ENCODE measurements around the gene CEP135. TPM values are rescaled to one million over a fixed set of nuclear protein-coding genes. Genes with fewer than 3 reads are reported as not detected.

CEP135 gene
- total and polyA plus RNA-seq, 4 donors: 1.1 to 13.5 (median 7.2) TPM

DNA sequence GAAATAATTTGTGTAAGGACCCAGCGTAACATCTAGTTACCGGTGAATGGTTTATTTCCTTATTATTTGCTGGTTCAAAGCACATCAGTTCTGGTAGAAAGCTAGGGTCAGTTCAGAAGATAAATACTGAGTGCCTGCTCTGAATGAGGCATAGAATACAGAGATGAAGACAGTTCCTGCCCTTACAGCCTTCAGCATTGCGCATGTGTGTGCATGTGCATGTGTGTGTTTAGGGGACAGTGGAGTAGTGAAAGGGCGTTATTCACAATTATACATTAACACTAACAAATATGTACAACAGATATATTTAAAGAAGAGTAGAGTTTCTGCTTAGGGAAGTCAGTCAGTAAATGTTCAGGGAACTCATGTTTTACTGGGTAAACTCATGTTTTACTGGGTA lies 29.1 kb downstream of the CEP135 start:
- ATAC-seq (ENCODE audit: low FRiP score) (no peak), DNase-seq (no peak)
- Histone ChIP-seq H3K27me3 (ENCODE audit: control insufficient read depth in 1 of 2, insufficient read depth in 2 of 2, low read length in 1 of 2) (no peaks in the 10 kb centered on the region), H3K27ac (ENCODE audit: low read depth in 1 of 2, low read length in 2 of 2) (no peak overlapping the region), H3K4me3 (ENCODE audit: low read length in 2 of 2) (no peak overlapping the region), H3K9me3 (ENCODE audit: control insufficient read depth, low read length) (no peaks in the 10 kb centered on the region), H3K36me3 (ENCODE audit: control insufficient read depth in 1 of 2, insufficient read depth in 2 of 2, low read length in 1 of 2) (peaks cover 0 to 10% of the 10 kb centered on the region in 2 donors), H3K4me1 (ENCODE audit: control insufficient read depth in 1 of 2, insufficient read depth in 2 of 2, low read length in 2 of 2) (no peaks in the 10 kb centered on the region)
- intact Hi-C loops (cut with DNase I): no loop called here
- 97 to 98% methylated on average over 4 of the region's 4 CpGs for WGBS, 2 donors

DNA sequence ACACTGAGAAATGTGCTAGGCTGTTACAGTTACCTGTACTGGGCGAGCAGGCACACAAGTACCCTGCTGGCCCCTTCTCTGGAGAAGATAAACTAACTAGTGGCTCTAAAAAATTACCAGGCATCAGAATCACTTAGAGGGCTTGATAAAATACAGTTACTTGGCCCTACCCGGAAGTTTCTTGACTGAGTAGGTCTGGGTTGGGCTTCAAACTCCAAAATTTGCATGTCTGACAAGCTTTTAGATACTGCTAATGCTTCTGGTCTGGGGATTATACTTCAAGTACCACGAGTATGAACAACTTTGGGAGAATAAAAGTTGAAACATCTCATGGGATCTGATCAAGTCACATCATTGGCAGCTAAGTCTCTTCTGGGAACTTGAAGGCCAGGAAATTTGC lies 30.8 kb downstream of the CEP135 start:
- Histone ChIP-seq H3K4me1 (ENCODE audit: control insufficient read depth in 1 of 2, insufficient read depth in 2 of 2, low read length in 2 of 2) (no peaks in the 10 kb centered on the region), H3K27ac (ENCODE audit: low read depth in 1 of 2, low read length in 2 of 2) (no peak overlapping the region), H3K9me3 (ENCODE audit: control insufficient read depth, low read length) (no peaks in the 10 kb centered on the region), H3K4me3 (ENCODE audit: low read length in 2 of 2) (no peak overlapping the region), H3K27me3 (ENCODE audit: control insufficient read depth in 1 of 2, insufficient read depth in 2 of 2, low read length in 1 of 2) (no peaks in the 10 kb centered on the region), H3K36me3 (ENCODE audit: control insufficient read depth in 1 of 2, insufficient read depth in 2 of 2, low read length in 1 of 2) (peaks cover 0 to 6% of the 10 kb centered on the region in 2 donors)
- no peak for ATAC-seq (ENCODE audit: low FRiP score)
- WGBS, 2 donors: 79% methylated on average over 3 of the region's 3 CpGs
- DNase-seq: no peak
- intact Hi-C loops (cut with DNase I): no loop called here

DNA sequence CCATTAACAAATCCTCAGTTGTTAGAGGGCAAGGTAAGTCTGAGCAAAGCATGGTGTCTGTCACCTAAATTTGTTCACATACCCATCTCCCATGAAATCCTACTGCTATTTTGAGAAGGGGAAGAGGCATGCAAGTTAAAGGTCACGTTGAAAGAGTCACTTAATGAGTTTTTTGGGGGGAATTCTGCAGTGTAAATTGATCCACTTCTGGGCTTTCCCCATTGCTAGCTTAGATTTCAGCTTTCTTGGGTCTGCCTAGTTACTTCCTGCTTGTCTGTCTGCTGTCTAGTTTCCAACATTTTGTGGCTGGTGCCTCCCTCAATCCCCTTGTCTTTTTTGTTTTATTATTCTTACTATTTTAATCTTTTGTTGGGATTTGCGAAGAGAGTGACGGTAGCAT lies 32.0 kb downstream of the CEP135 start:
- intact Hi-C loops (cut with DNase I): no loop called here
- DNase-seq: no peak
- Histone ChIP-seq H3K27ac (ENCODE audit: low read depth in 1 of 2, low read length in 2 of 2) (no peak overlapping the region), H3K4me1 (ENCODE audit: control insufficient read depth in 1 of 2, insufficient read depth in 2 of 2, low read length in 2 of 2) (no peaks in the 10 kb centered on the region), H3K9me3 (ENCODE audit: control insufficient read depth, low read length) (no peaks in the 10 kb centered on the region), H3K4me3 (ENCODE audit: low read length in 2 of 2) (no peak overlapping the region), H3K36me3 (ENCODE audit: control insufficient read depth in 1 of 2, insufficient read depth in 2 of 2, low read length in 1 of 2) (peaks cover 0 to 6% of the 10 kb centered on the region in 2 donors), H3K27me3 (ENCODE audit: control insufficient read depth in 1 of 2, insufficient read depth in 2 of 2, low read length in 1 of 2) (no peaks in the 10 kb centered on the region)
- 60 to 66% methylated on average over 3 of the region's 3 CpGs for WGBS, 2 donors
- no peak for ATAC-seq (ENCODE audit: low FRiP score)

DNA sequence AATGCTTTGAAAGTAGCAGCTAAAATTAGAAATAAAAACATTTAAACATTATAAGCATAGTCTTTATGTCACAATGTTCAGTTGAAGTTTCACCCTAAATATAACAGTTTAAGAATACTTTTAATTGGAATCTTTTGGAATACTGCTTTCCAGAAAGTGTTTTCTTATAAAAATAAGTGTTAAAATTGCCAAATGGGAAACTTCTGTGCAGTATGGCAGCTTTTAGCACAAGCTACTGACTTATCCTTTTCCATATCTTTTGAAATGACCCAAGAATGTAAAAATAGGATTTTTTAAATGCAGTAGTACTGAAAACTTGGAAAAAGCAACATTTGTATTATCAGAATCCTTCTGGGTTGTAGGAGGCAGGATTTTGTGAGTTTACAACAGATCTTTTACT lies 34.2 kb downstream of the CEP135 start:
- Histone ChIP-seq H3K4me3 (ENCODE audit: low read length in 2 of 2) (no peak overlapping the region), H3K27me3 (ENCODE audit: control insufficient read depth in 1 of 2, insufficient read depth in 2 of 2, low read length in 1 of 2) (no peaks in the 10 kb centered on the region), H3K27ac (ENCODE audit: low read depth in 1 of 2, low read length in 2 of 2) (no peak overlapping the region), H3K4me1 (ENCODE audit: control insufficient read depth in 1 of 2, insufficient read depth in 2 of 2, low read length in 2 of 2) (no peaks in the 10 kb centered on the region), H3K36me3 (ENCODE audit: control insufficient read depth in 1 of 2, insufficient read depth in 2 of 2, low read length in 1 of 2) (peaks cover 0 to 6% of the 10 kb centered on the region in 2 donors), H3K9me3 (ENCODE audit: control insufficient read depth, low read length) (no peaks in the 10 kb centered on the region)
- intact Hi-C loops (cut with DNase I): no loop called here
- DNase-seq (no peak), ATAC-seq (ENCODE audit: low FRiP score) (no peak)

DNA sequence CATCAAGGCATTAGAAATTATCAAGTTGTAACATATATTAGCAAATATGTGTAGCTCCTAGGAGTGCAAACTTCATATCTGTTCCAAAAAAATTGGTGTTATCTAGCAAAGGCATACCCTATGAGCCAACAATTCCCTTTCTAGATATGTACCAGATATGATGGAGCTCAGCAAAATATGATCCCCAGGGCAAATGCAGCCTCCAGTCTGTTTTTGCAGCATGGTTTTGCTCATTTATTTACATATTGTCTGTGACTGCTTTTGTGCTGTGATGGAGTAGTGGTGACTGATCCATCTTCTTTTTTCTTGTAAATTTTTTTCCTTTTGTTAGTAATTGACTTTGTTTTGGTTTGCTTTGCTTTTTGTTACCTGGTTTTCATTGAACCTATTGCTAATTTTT lies 41.0 kb downstream of the CEP135 start:
- Histone ChIP-seq H3K9me3 (ENCODE audit: control insufficient read depth, low read length) (no peaks in the 10 kb centered on the region), H3K36me3 (ENCODE audit: control insufficient read depth in 1 of 2, insufficient read depth in 2 of 2, low read length in 1 of 2) (peaks cover 0 to 3% of the 10 kb centered on the region in 2 donors), H3K4me3 (ENCODE audit: low read length in 2 of 2) (no peak overlapping the region), H3K27me3 (ENCODE audit: control insufficient read depth in 1 of 2, insufficient read depth in 2 of 2, low read length in 1 of 2) (no peaks in the 10 kb centered on the region), H3K27ac (ENCODE audit: low read depth in 1 of 2, low read length in 2 of 2) (no peak overlapping the region), H3K4me1 (ENCODE audit: control insufficient read depth in 1 of 2, insufficient read depth in 2 of 2, low read length in 2 of 2) (no peaks in the 10 kb centered on the region)
- DNase-seq (no peak), ATAC-seq (ENCODE audit: low FRiP score) (no peak)
- intact Hi-C loops (cut with DNase I): no loop called here

DNA sequence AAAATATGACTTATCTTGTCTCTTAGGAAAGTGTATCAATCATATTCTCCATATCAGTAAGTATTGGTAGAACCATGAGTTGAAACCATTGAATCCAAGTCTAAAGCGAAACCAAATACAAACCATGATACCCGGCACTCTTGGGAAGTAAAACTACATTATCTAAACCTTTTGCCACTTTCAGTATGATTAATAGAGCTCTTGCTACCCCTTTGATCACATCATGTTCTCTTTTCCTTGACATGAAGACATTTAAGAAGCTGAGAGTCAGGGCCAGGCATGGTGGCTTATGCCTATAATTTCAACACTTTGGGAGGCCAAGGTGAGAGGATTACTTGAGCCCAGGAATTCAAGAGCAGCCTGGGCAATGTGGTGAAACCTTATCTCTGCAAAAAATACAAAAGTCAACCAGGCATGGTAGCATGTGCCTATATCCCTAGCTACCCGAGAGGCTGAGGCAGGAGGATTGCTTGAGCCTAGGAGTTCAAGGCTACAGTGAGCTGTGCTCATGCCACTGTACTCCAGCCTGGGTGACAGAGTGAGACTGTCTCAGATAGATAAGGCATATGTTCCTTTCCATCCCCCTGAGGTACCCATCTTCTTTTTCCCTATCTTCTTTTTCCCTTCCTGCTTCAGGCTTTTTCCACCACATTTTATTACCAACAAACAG lies 45.4 kb downstream of the CEP135 start:
- H3K36me3 ChIP-seq (ENCODE audit: control insufficient read depth in 1 of 2, insufficient read depth in 2 of 2, low read length in 1 of 2): peaks cover 0 to 3% of the 10 kb centered on the region in 2 donors

DNA sequence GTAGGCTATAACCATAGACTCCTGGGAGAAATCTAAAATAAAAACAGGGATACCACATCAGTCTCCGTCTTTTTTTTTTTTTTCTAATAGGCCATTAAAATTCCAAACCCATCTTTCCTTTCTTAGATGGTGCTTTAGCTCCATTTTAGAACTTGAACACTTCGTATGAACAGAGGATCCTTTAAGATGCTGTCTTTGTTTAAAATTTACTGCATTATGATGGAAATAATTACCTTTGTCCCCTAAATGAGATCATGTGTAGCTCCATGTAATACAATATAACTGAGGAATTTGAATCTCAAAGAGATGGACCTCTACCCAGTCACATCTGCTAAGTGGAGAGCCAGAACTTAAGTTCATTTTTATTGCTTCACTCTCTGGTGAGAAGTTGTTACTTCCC lies 47.9 kb downstream of the CEP135 start:
- WGBS, 2 donors: 87 to 89% methylated on average over 2 of the region's 2 CpGs

More for the DNA sequence above, 45.4 kb downstream of the CEP135 start:
- DNase-seq (no peak), ATAC-seq (ENCODE audit: low FRiP score) (no peak)
- Histone ChIP-seq H3K4me3 (ENCODE audit: low read length in 2 of 2) (no peak overlapping the region), H3K27me3 (ENCODE audit: control insufficient read depth in 1 of 2, insufficient read depth in 2 of 2, low read length in 1 of 2) (no peaks in the 10 kb centered on the region), H3K9me3 (ENCODE audit: control insufficient read depth, low read length) (no peaks in the 10 kb centered on the region), H3K27ac (ENCODE audit: low read depth in 1 of 2, low read length in 2 of 2) (no peak overlapping the region), H3K4me1 (ENCODE audit: control insufficient read depth in 1 of 2, insufficient read depth in 2 of 2, low read length in 2 of 2) (no peaks in the 10 kb centered on the region)
- intact Hi-C loops (cut with DNase I): no loop called here
- 88 to 92% methylated on average over 3 of the region's 3 CpGs for WGBS, 2 donors

DNA sequence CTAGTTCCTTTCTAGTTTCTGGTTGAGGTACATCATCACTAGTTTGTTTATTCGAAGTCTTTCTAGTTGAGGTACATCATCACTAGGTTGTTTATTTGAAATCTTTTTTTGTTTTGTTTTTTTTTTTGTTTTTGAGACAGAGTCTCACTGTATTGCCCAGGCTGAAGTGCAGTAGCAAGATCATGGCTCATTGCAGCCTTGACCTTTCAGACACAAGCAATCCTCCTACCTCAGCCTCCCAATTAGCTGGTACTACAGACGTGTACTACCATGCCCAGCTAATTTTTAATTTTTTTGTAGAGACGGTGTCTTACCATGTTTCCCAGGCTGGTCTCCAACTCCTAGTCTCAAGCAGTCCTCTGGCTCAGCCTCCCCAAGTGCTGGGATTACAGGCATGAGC lies 54.9 kb downstream of the CEP135 start:
- Histone ChIP-seq H3K27me3 (ENCODE audit: control insufficient read depth in 1 of 2, insufficient read depth in 2 of 2, low read length in 1 of 2) (no peaks in the 10 kb centered on the region), H3K27ac (ENCODE audit: low read depth in 1 of 2, low read length in 2 of 2) (no peak overlapping the region), H3K36me3 (ENCODE audit: control insufficient read depth in 1 of 2, insufficient read depth in 2 of 2, low read length in 1 of 2) (no peaks in the 10 kb centered on the region), H3K9me3 (ENCODE audit: control insufficient read depth, low read length) (no peaks in the 10 kb centered on the region), H3K4me3 (ENCODE audit: low read length in 2 of 2) (no peak overlapping the region), H3K4me1 (ENCODE audit: control insufficient read depth in 1 of 2, insufficient read depth in 2 of 2, low read length in 2 of 2) (no peaks in the 10 kb centered on the region)
- intact Hi-C loops (cut with DNase I): no loop called here
- 93 to 95% methylated on average over 3 of the region's 3 CpGs for WGBS, 2 donors
- DNase-seq (no peak), ATAC-seq (ENCODE audit: low FRiP score) (no peak)

More for the DNA sequence above, 47.9 kb downstream of the CEP135 start:
- DNase-seq: no peak
- Histone ChIP-seq H3K27me3 (ENCODE audit: control insufficient read depth in 1 of 2, insufficient read depth in 2 of 2, low read length in 1 of 2) (no peaks in the 10 kb centered on the region), H3K9me3 (ENCODE audit: control insufficient read depth, low read length) (no peaks in the 10 kb centered on the region), H3K27ac (ENCODE audit: low read depth in 1 of 2, low read length in 2 of 2) (no peak overlapping the region), H3K4me1 (ENCODE audit: control insufficient read depth in 1 of 2, insufficient read depth in 2 of 2, low read length in 2 of 2) (no peaks in the 10 kb centered on the region), H3K36me3 (ENCODE audit: control insufficient read depth in 1 of 2, insufficient read depth in 2 of 2, low read length in 1 of 2) (peaks cover 0 to 3% of the 10 kb centered on the region in 2 donors), H3K4me3 (ENCODE audit: low read length in 2 of 2) (no peak overlapping the region)
- intact Hi-C loops (cut with DNase I): no loop called here
- ATAC-seq (ENCODE audit: low FRiP score): no peak

GRCh38 chr4:56004235-56004634 lies 55.5 kb downstream of the CEP135 start:
- no peaks in the 10 kb centered on the region for H3K27me3 ChIP-seq (ENCODE audit: control insufficient read depth in 1 of 2, insufficient read depth in 2 of 2, low read length in 1 of 2)
- no peak overlapping the region for H3K27ac ChIP-seq (ENCODE audit: low read depth in 1 of 2, low read length in 2 of 2)
- intact Hi-C loops (cut with DNase I): no loop called here
- DNase-seq (no peak), ATAC-seq (ENCODE audit: low FRiP score) (no peak)
- no peaks in the 10 kb centered on the region for H3K36me3 ChIP-seq (ENCODE audit: control insufficient read depth in 1 of 2, insufficient read depth in 2 of 2, low read length in 1 of 2)
- no peaks in the 10 kb centered on the region for H3K9me3 ChIP-seq (ENCODE audit: control insufficient read depth, low read length)
- H3K4me3 ChIP-seq (ENCODE audit: low read length in 2 of 2): no peak overlapping the region
- H3K4me1 ChIP-seq (ENCODE audit: control insufficient read depth in 1 of 2, insufficient read depth in 2 of 2, low read length in 2 of 2): no peaks in the 10 kb centered on the region
- WGBS, 2 donors: 88 to 89% methylated on average over 2 of the region's 2 CpGs
